ENCODE results near the gene ITGA8.

GRCh38 chr10:15571575-15571974 lies 148.1 kb downstream of the ITGA8 start:
- TF ChIP-seq POLR2AphosphoS5 (IDR thresholded peaks at IDR 0.05) (no peak), POLR2A (IDR thresholded peaks at IDR 0.05) (no peak), CTCF (IDR thresholded peaks at IDR 0.05) (no peak), EP300 (IDR thresholded peaks at IDR 0.05) (no peak)

All from stomach (tissue), 4 donors.